Bronchial epithelial cell (primary cell): ENCODE measurements around the gene PTK6. TPM values are rescaled to one million over a fixed set of nuclear protein-coding genes. Genes with fewer than 3 reads are reported as not detected.

ENCODE experiments used
- DNase-seq: peaks from one replicate; pipeline ENCODE4 v3.0.0-alpha.2; 2010; ENCODE audit warnings: low read depth
- FAIRE-seq: peaks from 2 replicates; lab custom pipeline; 2011; peaks lifted over from hg19 to GRCh38; lab: Jason Lieb, UNC
- H3K27me3 ChIP-seq: 2 replicates; pipeline ENCODE4 v1.5.1; 2011; ENCODE audit warnings: low read length; ENCODE audit not compliant: control insufficient read depth, insufficient read depth
- H3K36me3 ChIP-seq: 2 replicates; pipeline ENCODE4 v1.5.1; 2011; ENCODE audit warnings: low read length; ENCODE audit not compliant: control insufficient read depth, insufficient read depth
- H3K4me3 ChIP-seq: 2 replicates; pipeline ENCODE4 v1.5.1; 2011; ENCODE audit warnings: mild to moderate bottlenecking, low read depth, low read length, control low read depth
- CTCF ChIP-seq: IDR thresholded peaks from 2 replicates; pipeline ENCODE4 v1.5.1; 2011; ENCODE audit warnings: mild to moderate bottlenecking, moderate library complexity, low read length, control low read depth, inconsistent platforms; ENCODE audit not compliant: insufficient read depth, severe bottlenecking
- total RNA-seq: library from RNA; depleted of rRNA; stranded (reverse); fragments of >200 nt; gene quantifications from 2 replicates; pipeline ENCODE4 v1.2.1, GENCODE V29; 2014

The PTK6 gene
- total RNA-seq, 1 donor from 2014 or later, result 59.5 TPM

GRCh38 chr20:63566395-63567135, 29.4 kb upstream of the PTK6 start:
- FAIRE-seq (peak; percentile 88), DNase-seq (no peak)
- Histone ChIP-seq H3K4me3 (no peak overlapping the region), H3K36me3 (peaks cover 6% of the 10 kb centered on the region), H3K27me3 (no peaks in the 10 kb centered on the region)
- TF ChIP-seq CTCF, result no peak

- FAIRE-seq (no peak), DNase-seq (no peak)
- no peak overlapping the region for H3K4me3 ChIP-seq
- no peak for TF ChIP-seq CTCF
- peaks cover 12% of the 10 kb centered on the region for H3K36me3 ChIP-seq
- no peaks in the 10 kb centered on the region for H3K27me3 ChIP-seq
Measured at GRCh38 chr20:63565699-63566335, 28.6 kb upstream of the PTK6 start.

GRCh38 chr20:63565021-63565698, 28.0 kb upstream of the PTK6 start:
- FAIRE-seq, result no peak

GRCh38 chr20:63564036-63564810, 27.0 kb upstream of the PTK6 start:
- H3K4me3 ChIP-seq, result no peak overlapping the region
- TF ChIP-seq CTCF, result no peak
- FAIRE-seq (no peak), DNase-seq (no peak)
- no peaks in the 10 kb centered on the region for H3K27me3 ChIP-seq
- H3K36me3 ChIP-seq, result peaks cover 22% of the 10 kb centered on the region

More at GRCh38 chr20:63565021-63565698, 28.0 kb upstream of the PTK6 start:
- H3K36me3 ChIP-seq, result peaks cover 18% of the 10 kb centered on the region
- DNase-seq, result no peak
- no peaks in the 10 kb centered on the region for H3K27me3 ChIP-seq
- no peak overlapping the region for H3K4me3 ChIP-seq
- TF ChIP-seq CTCF, result no peak

GRCh38 chr20:63563225-63563935, 26.2 kb upstream of the PTK6 start:
- Histone ChIP-seq H3K27me3 (no peaks in the 10 kb centered on the region), H3K36me3 (peaks cover 20% of the 10 kb centered on the region), H3K4me3 (no peak overlapping the region)
- FAIRE-seq, result no peak
- DNase-seq, result no peak
- no peak for TF ChIP-seq CTCF
